Measurements from ENCODE around the gene UROC1.

UROC1 gene

GRCh38 chr3:126439968-126440708, 77.4 kb downstream of the UROC1 start:
- DNase-seq (ENCODE audit: low spot score), result no peak

GRCh38 chr3:126439346-126439967, 78.1 kb downstream of the UROC1 start:
- DNase-seq (ENCODE audit: low spot score), result no peak

- no peak for DNase-seq (ENCODE audit: low spot score)
Measured at GRCh38 chr3:126438746-126439145, 78.8 kb downstream of the UROC1 start.

GRCh38 chr3:126438186-126438585, 79.4 kb downstream of the UROC1 start:
- no peak for DNase-seq (ENCODE audit: low spot score)

- no peak for DNase-seq (ENCODE audit: low spot score)
Measured at GRCh38 chr3:126436826-126437717, 80.5 kb downstream of the UROC1 start.

- no peak for DNase-seq (ENCODE audit: low spot score)
Measured at GRCh38 chr3:126435456-126436315, 81.9 kb downstream of the UROC1 start.

- no peak for DNase-seq (ENCODE audit: low spot score)
Measured at GRCh38 chr3:126434931-126435411, 82.6 kb downstream of the UROC1 start.

- DNase-seq (ENCODE audit: low spot score), result no peak
Measured at GRCh38 chr3:126434264-126434590, 83.3 kb downstream of the UROC1 start.

GRCh38 chr3:126433496-126434263, 83.9 kb downstream of the UROC1 start:
- DNase-seq (ENCODE audit: low spot score), result no peak

GRCh38 chr3:126433105-126433430, 84.5 kb downstream of the UROC1 start:
- DNase-seq (ENCODE audit: low spot score), result no peak

GRCh38 chr3:126432361-126433104, 85.0 kb downstream of the UROC1 start:
- no peak for DNase-seq (ENCODE audit: low spot score)

Measured in germinal center (tissue), 1 donor.